Right lobe of liver (tissue), 4 donors: Measurements from ENCODE around the gene SLC37A2.

Experiments
- POLR2A ChIP-seq: fragments of 450-650 bp; IDR thresholded peaks from one replicate; pipeline ENCODE4 v1.6.1; 2017; ENCODE audit warnings: antibody characterized with exemption, mild to moderate bottlenecking
- TF ChIP-seq, protein P1 (sequence below), 4 donors: fragments of 200-600 bp in 3 of 4; fragments of 450-650 bp in 1 of 4; IDR thresholded peaks; one replicate each; pipeline versions ENCODE4 v1.5.1 to v1.8.0; 2016 to 2022; ENCODE audit warnings: antibody characterized with exemption in 4 of 4, mild to moderate bottlenecking in 2 of 4
- donor health status: DM: no; HTN: no; CAD: no.
- donor health status: DM: no; HTN: no; CAD: no.
- donor health status: DM: no; HTN: yes; CAD: no.

DNA sequence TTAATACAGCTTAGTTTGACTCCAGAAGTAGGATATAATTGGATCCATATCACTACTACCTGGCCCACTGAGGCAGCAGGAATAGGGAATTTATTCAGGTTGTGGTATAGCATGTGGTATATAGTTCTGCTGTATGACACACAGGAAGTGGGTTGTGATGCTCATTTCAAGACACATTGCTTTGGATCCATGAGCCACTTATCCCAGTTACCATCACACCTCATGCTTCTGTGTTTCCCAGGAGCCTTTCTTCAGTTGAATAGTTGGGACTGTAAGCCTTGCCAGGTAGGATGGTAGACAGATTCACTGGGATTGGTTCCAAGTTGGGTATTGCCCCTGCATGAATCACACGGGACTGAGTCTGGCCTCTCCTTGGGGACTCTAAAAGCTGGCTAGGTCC lies 9.9 kb upstream of the SLC37A2 start:
- TF ChIP-seq, protein P1, sequence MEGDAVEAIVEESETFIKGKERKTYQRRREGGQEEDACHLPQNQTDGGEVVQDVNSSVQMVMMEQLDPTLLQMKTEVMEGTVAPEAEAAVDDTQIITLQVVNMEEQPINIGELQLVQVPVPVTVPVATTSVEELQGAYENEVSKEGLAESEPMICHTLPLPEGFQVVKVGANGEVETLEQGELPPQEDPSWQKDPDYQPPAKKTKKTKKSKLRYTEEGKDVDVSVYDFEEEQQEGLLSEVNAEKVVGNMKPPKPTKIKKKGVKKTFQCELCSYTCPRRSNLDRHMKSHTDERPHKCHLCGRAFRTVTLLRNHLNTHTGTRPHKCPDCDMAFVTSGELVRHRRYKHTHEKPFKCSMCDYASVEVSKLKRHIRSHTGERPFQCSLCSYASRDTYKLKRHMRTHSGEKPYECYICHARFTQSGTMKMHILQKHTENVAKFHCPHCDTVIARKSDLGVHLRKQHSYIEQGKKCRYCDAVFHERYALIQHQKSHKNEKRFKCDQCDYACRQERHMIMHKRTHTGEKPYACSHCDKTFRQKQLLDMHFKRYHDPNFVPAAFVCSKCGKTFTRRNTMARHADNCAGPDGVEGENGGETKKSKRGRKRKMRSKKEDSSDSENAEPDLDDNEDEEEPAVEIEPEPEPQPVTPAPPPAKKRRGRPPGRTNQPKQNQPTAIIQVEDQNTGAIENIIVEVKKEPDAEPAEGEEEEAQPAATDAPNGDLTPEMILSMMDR (IDR thresholded peaks at IDR 0.05), result no peak
- TF ChIP-seq POLR2A, result no peak
